Choroid plexus epithelial cell (primary cell): ENCODE measurements around the gene SHISAL1.

Source experiments
- DNase-seq: peaks from one replicate; pipeline ENCODE4 v3.0.0-alpha.2; 2010; ENCODE audit warnings: low read depth
- H3K4me3 ChIP-seq: 2 replicates; pipeline ENCODE4 v1.5.1; 2011; ENCODE audit warnings: low read depth, mild to moderate bottlenecking, control low read depth, low read length, moderate library complexity
- TF ChIP-seq, protein P1 (sequence below): conservative IDR thresholded peaks from 2 replicates; pipeline ENCODE4 v1.5.1; 2011; ENCODE audit warnings: low read depth, mild to moderate bottlenecking, control low read depth, inconsistent platforms, low read length, moderate library complexity

Gene SHISAL1

DNA sequence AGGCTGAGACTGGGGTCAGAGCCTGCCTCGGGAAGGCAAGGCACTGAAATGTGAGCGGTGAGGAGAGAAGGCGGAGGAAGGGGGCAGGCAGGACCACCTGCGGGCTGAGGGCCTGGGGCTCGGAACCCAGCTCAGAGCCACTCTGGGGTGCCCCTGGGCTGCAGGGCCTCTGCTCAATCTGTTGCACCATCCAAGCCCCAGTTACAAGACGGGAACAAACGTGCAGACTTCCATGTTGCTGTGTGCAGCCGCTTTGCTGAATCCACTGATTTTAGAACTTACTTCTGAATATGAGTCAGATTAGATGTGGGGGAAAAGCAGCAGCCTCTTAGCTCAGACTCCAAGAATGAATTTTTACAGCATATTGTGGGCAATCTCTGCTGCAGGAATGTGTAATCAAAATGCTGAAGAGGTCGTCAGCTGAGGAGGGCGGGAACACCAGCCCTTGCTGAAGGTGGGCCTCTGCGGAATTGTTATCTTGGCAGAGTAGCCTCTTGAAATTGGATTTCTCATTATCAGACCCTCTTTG is 110.4 kb downstream of the SHISAL1 start:
- DNase-seq = peak; percentile 81
- TF ChIP-seq, protein P1, sequence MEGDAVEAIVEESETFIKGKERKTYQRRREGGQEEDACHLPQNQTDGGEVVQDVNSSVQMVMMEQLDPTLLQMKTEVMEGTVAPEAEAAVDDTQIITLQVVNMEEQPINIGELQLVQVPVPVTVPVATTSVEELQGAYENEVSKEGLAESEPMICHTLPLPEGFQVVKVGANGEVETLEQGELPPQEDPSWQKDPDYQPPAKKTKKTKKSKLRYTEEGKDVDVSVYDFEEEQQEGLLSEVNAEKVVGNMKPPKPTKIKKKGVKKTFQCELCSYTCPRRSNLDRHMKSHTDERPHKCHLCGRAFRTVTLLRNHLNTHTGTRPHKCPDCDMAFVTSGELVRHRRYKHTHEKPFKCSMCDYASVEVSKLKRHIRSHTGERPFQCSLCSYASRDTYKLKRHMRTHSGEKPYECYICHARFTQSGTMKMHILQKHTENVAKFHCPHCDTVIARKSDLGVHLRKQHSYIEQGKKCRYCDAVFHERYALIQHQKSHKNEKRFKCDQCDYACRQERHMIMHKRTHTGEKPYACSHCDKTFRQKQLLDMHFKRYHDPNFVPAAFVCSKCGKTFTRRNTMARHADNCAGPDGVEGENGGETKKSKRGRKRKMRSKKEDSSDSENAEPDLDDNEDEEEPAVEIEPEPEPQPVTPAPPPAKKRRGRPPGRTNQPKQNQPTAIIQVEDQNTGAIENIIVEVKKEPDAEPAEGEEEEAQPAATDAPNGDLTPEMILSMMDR = no peak
- H3K4me3 ChIP-seq = no peak overlapping the region

DNA sequence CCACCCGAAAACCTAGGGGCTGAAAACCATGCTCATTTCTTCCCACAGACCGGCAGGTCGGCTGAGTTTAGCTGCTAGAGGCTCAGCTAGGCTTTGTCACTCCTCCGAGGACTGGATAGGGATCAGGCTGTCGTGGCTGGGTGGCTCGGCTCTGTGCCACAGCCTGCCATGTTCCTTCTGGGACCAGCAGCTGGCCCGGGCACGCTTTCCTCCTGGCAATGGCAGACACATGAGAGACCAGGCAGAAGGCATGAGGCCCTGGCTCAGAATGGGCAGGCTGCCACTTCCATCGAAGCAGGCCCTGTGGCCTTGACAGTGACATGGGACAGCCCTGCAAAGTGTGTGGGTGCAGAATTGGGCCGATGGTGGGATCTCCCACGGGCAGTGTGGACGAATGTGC is 111.1 kb downstream of the SHISAL1 start:
- DNase-seq = no peak
- TF ChIP-seq, protein P1 = no peak
- no peak overlapping the region for H3K4me3 ChIP-seq

GRCh38 chr22:44200855-44201550 is 111.7 kb downstream of the SHISAL1 start:
- no peak for DNase-seq
- H3K4me3 ChIP-seq = no peak overlapping the region
- TF ChIP-seq, protein P1 = no peak

- TF ChIP-seq, protein P1 = no peak
- no peak overlapping the region for H3K4me3 ChIP-seq
Measured at GRCh38 chr22:44200451-44200850, 112.3 kb downstream of the SHISAL1 start.

DNA sequence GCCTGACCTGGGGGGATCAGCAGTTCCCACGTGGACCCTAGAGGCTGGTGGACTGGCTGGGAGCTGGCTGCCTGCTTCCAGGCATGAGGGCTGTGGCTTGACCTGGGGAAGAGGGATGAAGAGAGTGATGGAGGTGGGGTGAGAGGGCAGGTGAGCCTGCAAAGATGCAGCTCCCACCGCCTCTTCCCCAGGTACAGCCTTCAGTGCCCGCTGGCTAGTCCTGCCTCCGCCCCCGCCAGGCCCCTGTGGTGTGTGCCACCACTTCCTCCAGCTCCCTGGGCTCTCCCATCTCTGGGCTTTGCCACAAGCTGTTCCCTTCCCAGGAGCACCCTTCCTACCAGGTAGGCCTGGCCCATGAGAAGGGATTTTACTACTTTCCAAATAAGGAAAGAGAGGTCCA is 112.9 kb downstream of the SHISAL1 start:
- H3K4me3 ChIP-seq = no peak overlapping the region
- DNase-seq = no peak

More at GRCh38 chr22:44200451-44200850, 112.3 kb downstream of the SHISAL1 start:
- no peak for DNase-seq

DNA sequence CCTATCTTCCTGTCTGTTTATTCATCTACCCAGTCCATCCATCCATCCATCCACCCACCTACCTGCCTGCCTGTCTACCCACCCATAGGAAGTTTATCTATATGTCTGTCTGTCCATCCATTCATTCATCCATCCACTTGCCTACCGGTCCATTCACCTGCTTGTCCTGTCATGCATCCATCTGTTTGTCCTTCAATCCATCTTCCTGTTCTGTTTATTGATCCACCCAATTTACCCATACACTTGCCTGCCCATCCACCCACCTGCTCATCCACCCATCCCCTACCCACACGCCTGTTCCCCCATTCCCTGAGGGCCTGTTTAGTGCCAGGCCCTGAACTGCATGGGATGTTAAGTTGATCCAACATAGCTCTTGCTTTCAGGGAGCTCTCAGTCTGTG is 113.6 kb downstream of the SHISAL1 start:
- TF ChIP-seq, protein P1 = no peak
- no peak for DNase-seq

More for the DNA sequence above, 112.9 kb downstream of the SHISAL1 start:
- TF ChIP-seq, protein P1 = no peak

DNA sequence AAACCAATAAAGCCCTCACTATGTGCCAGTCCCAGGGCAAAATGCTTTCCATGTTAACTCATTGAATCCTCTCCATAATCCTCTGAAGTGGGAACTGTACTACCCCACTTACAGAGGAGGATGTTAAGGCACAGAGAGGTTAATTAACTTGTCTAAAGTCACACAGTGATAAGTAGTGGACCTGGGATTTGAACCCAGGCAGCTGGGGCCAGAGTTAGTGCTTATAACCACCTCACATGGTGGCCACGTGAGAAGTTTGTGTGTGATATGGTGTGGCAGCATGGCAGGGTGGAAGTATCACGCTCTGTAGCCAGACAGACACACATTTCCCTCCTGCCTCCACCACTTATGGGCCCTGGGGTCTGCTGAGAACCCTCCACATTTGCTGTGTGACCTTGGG is 115.5 kb downstream of the SHISAL1 start:
- H3K4me3 ChIP-seq = no peak overlapping the region
- no peak for DNase-seq
- TF ChIP-seq, protein P1 = no peak

More for the DNA sequence above, 113.6 kb downstream of the SHISAL1 start:
- H3K4me3 ChIP-seq = no peak overlapping the region
